CD8-positive, alpha-beta memory T cell (primary cell): ENCODE data around the gene KLK12. TPM values are rescaled to one million over a fixed set of nuclear protein-coding genes. Genes with fewer than 3 reads are reported as not detected.

Experiments used
- CTCF ChIA-PET: fragments of 350-600 bp; sonication (Branson Sonifier 250); formaldehyde crosslinking; loops from one replicate; lab custom pipeline; 2021; ENCODE audit warnings: antibody characterized with exemption; lab: Charles Lee
- POLR2A ChIA-PET: fragments of 350-600 bp; sonication (Branson Sonifier 250); formaldehyde crosslinking; loops from one replicate; lab custom pipeline; 2021; ENCODE audit warnings: antibody characterized with exemption; lab: Charles Lee
- DNase-seq, 5 donors: peaks; one replicate each; pipeline versions ENCODE4 v3.0.0 to v3.0.0-alpha.2; 2020 to 2022; ENCODE audit warnings: mixed read lengths in 1 of 5
- H3K27ac ChIP-seq: one replicate; pipeline ENCODE4 v1.7.0; 2013; ENCODE audit warnings: low read depth, mild to moderate bottlenecking, low read length, moderate library complexity
- H3K27me3 ChIP-seq: 2 replicates; pipeline ENCODE4 v1.7.0; 2013; ENCODE audit warnings: low read length, mild to moderate bottlenecking; ENCODE audit not compliant: insufficient read depth, poor library complexity, severe bottlenecking
- H3K36me3 ChIP-seq: 2 replicates; pipeline ENCODE4 v1.7.0; 2013; ENCODE audit warnings: mild to moderate bottlenecking, low read length, moderate library complexity; ENCODE audit not compliant: insufficient read depth
- H3K4me1 ChIP-seq: 2 replicates; pipeline ENCODE4 v1.7.0; 2013; ENCODE audit warnings: mild to moderate bottlenecking, low read length, moderate library complexity; ENCODE audit not compliant: insufficient read depth
- H3K4me3 ChIP-seq: 2 replicates; pipeline ENCODE4 v1.7.0; 2013; ENCODE audit warnings: mild to moderate bottlenecking, low read length
- H3K9me3 ChIP-seq: 2 replicates; pipeline ENCODE4 v1.7.0; 2013; ENCODE audit warnings: mild to moderate bottlenecking, low read length
- H3K27ac Mint-ChIP-seq, 8 donors: one replicate each; pipeline ENCODE4 v1.8.0; 2020 to 2021; ENCODE audit warnings: mixed read lengths in 8 of 8, mild to moderate bottlenecking in 6 of 8, inconsistent platforms in 3 of 8, moderate library complexity in 3 of 8
- H3K27me3 Mint-ChIP-seq, 2 donors: one replicate each; pipeline ENCODE4 v1.8.0; 2020 to 2021; ENCODE audit warnings: mixed read lengths in 2 of 2, mild to moderate bottlenecking in 1 of 2, moderate library complexity in 1 of 2
- H3K36me3 Mint-ChIP-seq, 3 donors: one replicate each; pipeline ENCODE4 v1.8.0; 2020 to 2021; ENCODE audit warnings: mixed read lengths in 3 of 3, inconsistent platforms in 1 of 3, mild to moderate bottlenecking in 1 of 3
- H3K4me1 Mint-ChIP-seq, 3 donors: one replicate each; pipeline ENCODE4 v1.8.0; 2020 to 2021; ENCODE audit warnings: mixed read lengths in 3 of 3, inconsistent platforms in 1 of 3, mild to moderate bottlenecking in 1 of 3
- H3K4me3 Mint-ChIP-seq, 7 donors: one replicate each; pipeline ENCODE4 v1.8.0; 2020 to 2021; ENCODE audit warnings: mixed read lengths in 7 of 7, mild to moderate bottlenecking in 6 of 7, moderate library complexity in 4 of 7, inconsistent platforms in 2 of 7
- H3K9me3 Mint-ChIP-seq, 5 donors: one replicate each; pipeline ENCODE4 v1.8.0; 2020 to 2022; ENCODE audit warnings: mixed read lengths in 5 of 5, mild to moderate bottlenecking in 3 of 5, moderate library complexity in 2 of 5, inconsistent platforms in 1 of 5
- polyA plus RNA-seq: library from polyadenylated mRNA; unstranded; fragments of 300-500 nt; fragmentation: Illumina TruSeq; gene quantifications from one replicate; pipeline ENCODE4 v1.2.3, GENCODE V29; 2021
- total RNA-seq, 2 experiments: library from RNA; stranded (reverse); gene quantifications; one replicate each; pipeline ENCODE4 v1.2.3, GENCODE V29; 2021

The KLK12 gene
- total and polyA plus RNA-seq, 3 experiments from 2014 or later, result not detected

DNA sequence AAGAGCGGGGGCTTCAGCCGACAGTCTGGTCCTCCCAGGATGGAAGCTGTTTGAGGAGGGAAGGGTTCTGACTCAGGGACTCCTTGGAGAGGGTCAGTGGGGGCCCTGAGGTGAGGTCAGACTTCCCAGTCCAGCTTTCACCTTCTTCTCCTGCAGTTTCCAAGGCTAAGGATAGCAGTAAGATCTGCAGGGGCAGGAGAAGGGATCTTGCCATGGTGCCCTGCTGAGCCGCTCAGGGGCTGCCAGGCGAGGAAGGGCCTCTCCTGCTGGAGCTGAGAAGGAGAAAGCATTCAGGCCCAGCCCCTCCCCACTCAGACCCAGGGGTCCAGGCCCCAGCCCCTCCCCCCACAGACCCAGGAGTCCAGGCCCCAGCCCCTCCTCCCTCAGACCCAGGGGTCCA lies 52.6 kb downstream of the KLK12 start:
- POLR2A ChIA-PET, result no interaction called here
- H3K4me3 ChIP-seq, result no peak overlapping the region
- no peak for DNase-seq
- H3K9me3 Mint-ChIP-seq, result no peaks in the 10 kb centered on the region
- H3K4me3 Mint-ChIP-seq, result no peak overlapping the region
- no peaks in the 10 kb centered on the region for H3K4me1 Mint-ChIP-seq
- no peak overlapping the region for H3K27ac ChIP-seq
- no peaks in the 10 kb centered on the region for H3K36me3 ChIP-seq
- no peaks in the 10 kb centered on the region for H3K9me3 ChIP-seq
- H3K27me3 ChIP-seq, result no peaks in the 10 kb centered on the region
- H3K27ac Mint-ChIP-seq, result no peak overlapping the region
- no peaks in the 10 kb centered on the region for H3K4me1 ChIP-seq
- CTCF ChIA-PET, result no interaction called here
- H3K27me3 Mint-ChIP-seq, result peaks cover 22 to 55% of the 10 kb centered on the region in 2 donors
- no peaks in the 10 kb centered on the region for H3K36me3 Mint-ChIP-seq

DNA sequence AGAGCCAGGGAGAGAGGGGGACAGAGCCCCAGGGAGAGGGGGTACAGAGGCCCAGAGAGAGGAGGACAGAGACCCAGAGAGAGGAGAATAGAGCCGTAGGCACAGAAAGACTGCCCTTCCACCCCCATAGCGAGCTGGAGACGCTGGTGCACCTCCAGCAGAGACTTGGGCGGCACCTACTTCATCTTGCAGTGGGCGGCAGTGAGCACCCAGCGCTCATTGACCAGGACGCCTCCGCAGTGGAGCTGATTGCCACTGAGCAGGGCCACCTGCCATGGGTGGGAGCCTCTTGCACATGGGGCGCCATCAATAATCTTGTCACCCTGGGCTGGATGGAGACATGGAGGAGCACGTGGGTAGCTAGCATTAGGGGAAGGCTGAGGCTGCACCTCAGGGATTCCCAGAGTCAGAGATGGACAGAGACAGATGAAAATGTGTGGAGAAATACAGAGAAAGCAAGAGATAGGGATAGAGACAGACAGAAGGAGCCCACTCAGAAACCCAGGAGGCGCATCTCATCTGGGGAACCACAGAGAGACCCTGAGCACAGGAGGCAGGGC lies 53.1 kb downstream of the KLK12 start:
- H3K27me3 Mint-ChIP-seq, result peaks cover 24 to 56% of the 10 kb centered on the region in 2 donors
- no peak for DNase-seq
- H3K36me3 Mint-ChIP-seq, result no peaks in the 10 kb centered on the region
- Histone ChIP-seq H3K27ac (no peak overlapping the region), H3K4me1 (no peaks in the 10 kb centered on the region), H3K4me3 (no peak overlapping the region), H3K9me3 (no peaks in the 10 kb centered on the region), H3K36me3 (no peaks in the 10 kb centered on the region), H3K27me3 (no peaks in the 10 kb centered on the region)
- no peak overlapping the region for H3K27ac Mint-ChIP-seq
- POLR2A ChIA-PET, result no interaction called here
- H3K9me3 Mint-ChIP-seq, result peaks cover 0 to 4% (median 0%) of the 10 kb centered on the region in 5 donors
- no peaks in the 10 kb centered on the region for H3K4me1 Mint-ChIP-seq
- CTCF ChIA-PET, result no interaction called here
- H3K4me3 Mint-ChIP-seq, result no peak overlapping the region

DNA sequence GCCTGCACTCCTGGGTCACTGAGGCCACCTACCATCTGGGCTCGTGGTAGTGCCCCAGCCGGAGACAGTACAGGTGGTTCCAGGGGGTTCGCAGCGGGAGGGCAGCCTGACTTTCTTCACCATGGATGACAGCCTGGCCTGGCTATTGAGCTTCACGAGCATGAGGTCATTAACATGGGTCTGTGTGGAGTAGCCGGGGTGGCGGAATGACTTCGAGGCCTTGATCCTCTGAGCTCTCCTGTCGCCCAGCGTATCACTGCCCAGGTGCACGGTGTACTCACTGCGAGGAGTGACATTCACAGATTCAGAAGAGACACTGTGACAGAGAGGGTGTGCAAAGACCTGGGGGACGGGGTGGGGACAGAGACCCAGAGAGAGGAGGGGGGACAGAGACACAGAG lies 54.6 kb downstream of the KLK12 start:
- H3K4me1 ChIP-seq, result no peaks in the 10 kb centered on the region
- POLR2A ChIA-PET, result no interaction called here
- H3K27ac Mint-ChIP-seq, result no peak overlapping the region
- H3K4me1 Mint-ChIP-seq, result no peaks in the 10 kb centered on the region
- DNase-seq, result no peak
- no peaks in the 10 kb centered on the region for H3K36me3 ChIP-seq
- peaks cover 0 to 7% (median 0%) of the 10 kb centered on the region in 5 donors for H3K9me3 Mint-ChIP-seq
- H3K27me3 ChIP-seq, result no peaks in the 10 kb centered on the region
- H3K9me3 ChIP-seq, result no peaks in the 10 kb centered on the region
- H3K4me3 ChIP-seq, result no peak overlapping the region
- H3K36me3 Mint-ChIP-seq, result no peaks in the 10 kb centered on the region
- CTCF ChIA-PET, result no interaction called here
- H3K27ac ChIP-seq, result no peak overlapping the region
- peaks cover 25 to 59% of the 10 kb centered on the region in 2 donors for H3K27me3 Mint-ChIP-seq
- no peak overlapping the region for H3K4me3 Mint-ChIP-seq

DNA sequence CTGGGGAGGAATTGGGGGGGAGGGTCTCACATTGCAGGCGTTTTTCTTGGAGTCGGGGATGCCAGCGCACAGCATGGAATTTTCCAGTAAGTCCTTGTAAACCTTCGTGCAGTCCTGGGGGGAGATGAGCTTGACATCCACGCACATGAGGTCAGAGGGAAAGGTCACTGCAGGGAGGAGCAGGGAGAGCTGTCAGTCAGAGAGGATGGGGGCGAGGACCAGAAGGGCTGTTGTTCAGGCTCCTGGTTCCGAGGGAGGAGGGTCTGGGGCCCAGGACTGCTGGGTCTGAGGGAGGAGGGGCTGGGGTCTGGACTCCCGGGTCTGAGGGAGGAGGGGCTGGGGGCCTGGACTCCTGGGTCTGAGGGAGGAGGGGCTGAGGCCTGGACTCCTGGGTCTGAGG lies 55.0 kb downstream of the KLK12 start:
- H3K4me3 ChIP-seq, result no peak overlapping the region
- CTCF ChIA-PET, result no interaction called here
- H3K27ac ChIP-seq, result no peak overlapping the region
- H3K27ac Mint-ChIP-seq, result no peak overlapping the region
- no peaks in the 10 kb centered on the region for H3K27me3 ChIP-seq
- no peak for DNase-seq
- no peak overlapping the region for H3K4me3 Mint-ChIP-seq
- no peaks in the 10 kb centered on the region for H3K36me3 ChIP-seq
- H3K4me1 ChIP-seq, result no peaks in the 10 kb centered on the region
- peaks cover 25 to 55% of the 10 kb centered on the region in 2 donors for H3K27me3 Mint-ChIP-seq
- H3K9me3 ChIP-seq, result no peaks in the 10 kb centered on the region
- no peaks in the 10 kb centered on the region for H3K4me1 Mint-ChIP-seq
- POLR2A ChIA-PET, result no interaction called here
- peaks cover 0 to 7% (median 0%) of the 10 kb centered on the region in 5 donors for H3K9me3 Mint-ChIP-seq
- no peaks in the 10 kb centered on the region for H3K36me3 Mint-ChIP-seq

Other genes starting within 250 kb of the KLK12 start
- gene ACP4, start 244.6 kb downstream of the KLK12 start, total RNA-seq, result not detected
- not detected for gene ACP4, start 244.6 kb downstream of the KLK12 start, polyA plus RNA-seq
- gene KLK1, start 211.2 kb downstream of the KLK12 start, total RNA-seq, result under 1 TPM; 0.27 to 0.39 TPM
- gene KLK1, start 211.2 kb downstream of the KLK12 start, polyA plus RNA-seq, result not detected
- gene KLK15, start 201.4 kb downstream of the KLK12 start, total RNA-seq, result not detected
- not detected for gene KLK15, start 201.4 kb downstream of the KLK12 start, polyA plus RNA-seq
- not detected for gene KLK3, start 180.1 kb downstream of the KLK12 start, total RNA-seq
- gene KLK3, start 180.1 kb downstream of the KLK12 start, polyA plus RNA-seq, result not detected
- not detected for gene KLK2, start 161.6 kb downstream of the KLK12 start, total RNA-seq
- not detected for gene KLK2, start 161.6 kb downstream of the KLK12 start, polyA plus RNA-seq
- gene KLK4, start 123.6 kb downstream of the KLK12 start, total RNA-seq, result not detected
- not detected for gene KLK4, start 123.6 kb downstream of the KLK12 start, polyA plus RNA-seq
- gene KLK5, start 82.0 kb downstream of the KLK12 start, total RNA-seq, result not detected
- not detected for gene KLK5, start 82.0 kb downstream of the KLK12 start, polyA plus RNA-seq
- not detected for gene KLK6, start 65.4 kb downstream of the KLK12 start, total RNA-seq
- gene KLK6, start 65.4 kb downstream of the KLK12 start, polyA plus RNA-seq, result not detected
- gene KLK7, start 51.1 kb downstream of the KLK12 start, total RNA-seq, result not detected
- gene KLK7, start 51.1 kb downstream of the KLK12 start, polyA plus RNA-seq, result not detected
- gene KLK8, start 33.4 kb downstream of the KLK12 start, total RNA-seq, result not detected
- gene KLK8, start 33.4 kb downstream of the KLK12 start, polyA plus RNA-seq, result not detected
- not detected for gene KLK10, start 15.3 kb downstream of the KLK12 start, total RNA-seq
- not detected for gene KLK10, start 15.3 kb downstream of the KLK12 start, polyA plus RNA-seq
- gene KLK11, start 8.4 kb downstream of the KLK12 start, total RNA-seq, result not detected
- not detected for gene KLK11, start 8.4 kb downstream of the KLK12 start, polyA plus RNA-seq
- gene KLK13, start 30.1 kb upstream of the KLK12 start, total RNA-seq, result not detected
- not detected for gene KLK13, start 30.1 kb upstream of the KLK12 start, polyA plus RNA-seq
- under 1 TPM; 0.26 to 0.31 TPM for gene KLK14, start 47.9 kb upstream of the KLK12 start, total RNA-seq
- gene KLK14, start 47.9 kb upstream of the KLK12 start, polyA plus RNA-seq, result not detected
- gene CTU1, start 73.4 kb upstream of the KLK12 start, total RNA-seq, result 10 to 100 TPM; 11.0 to 13.4 TPM
- gene CTU1, start 73.4 kb upstream of the KLK12 start, polyA plus RNA-seq, result 8.8 TPM
- gene SIGLEC9, start 89.9 kb upstream of the KLK12 start, total RNA-seq, result under 1 TPM; 0.46 to 0.93 TPM
- 3.6 TPM for gene SIGLEC9, start 89.9 kb upstream of the KLK12 start, polyA plus RNA-seq
- gene SIGLEC7, start 107.3 kb upstream of the KLK12 start, total RNA-seq, result under 1 TPM; 0.42 to 0.46 TPM
- 2.5 TPM for gene SIGLEC7, start 107.3 kb upstream of the KLK12 start, polyA plus RNA-seq
- under 1 TPM; 0.47 to 0.70 TPM for gene CD33, start 190.1 kb upstream of the KLK12 start, total RNA-seq
- gene CD33, start 190.1 kb upstream of the KLK12 start, polyA plus RNA-seq, result not detected
- not detected for gene SIGLECL1, start 216.1 kb upstream of the KLK12 start, total RNA-seq
- gene SIGLECL1, start 216.1 kb upstream of the KLK12 start, polyA plus RNA-seq, result not detected